ENCODE data around the gene SAMD3.

DNA sequence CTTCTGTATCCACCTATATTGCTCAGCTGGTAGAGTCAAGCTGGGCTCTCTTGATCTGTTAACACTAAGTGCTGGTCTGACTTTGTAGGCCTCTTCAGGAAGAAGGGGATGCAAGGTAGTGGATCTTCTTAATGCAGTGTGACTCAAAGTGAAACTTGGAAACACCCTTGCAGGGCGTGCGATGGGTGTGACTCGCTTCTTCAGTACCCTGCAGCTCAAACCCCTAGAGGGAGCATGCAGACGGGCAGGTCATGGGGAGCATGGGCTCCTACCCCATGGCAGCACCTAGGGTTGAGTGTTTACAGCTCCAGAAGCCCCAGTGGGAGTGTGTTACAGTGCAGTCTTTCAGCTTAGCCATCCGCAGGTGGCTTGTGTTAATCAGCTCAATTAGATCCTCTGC lies 757 bp upstream of the SAMD3 start:
- TF ChIP-seq POLR2A (IDR thresholded peaks at IDR 0.05; ENCODE audit: low read depth, low read length) (no peak), FOS (IDR thresholded peaks at IDR 0.05; ENCODE audit: borderline replicate concordance, insufficient read depth, low read length) (no peak), EZH2 (IDR thresholded peaks at IDR 0.05; ENCODE audit: borderline replicate concordance, low read depth, low read length, severe bottlenecking) (no peak), JUN (IDR thresholded peaks at IDR 0.05; ENCODE audit: borderline replicate concordance, insufficient read depth, insufficient read length, low read depth) (no peak), MYC (IDR thresholded peaks at IDR 0.05; ENCODE audit: low read depth, low read length) (no peak)
- TF ChIP-seq, protein P1, sequence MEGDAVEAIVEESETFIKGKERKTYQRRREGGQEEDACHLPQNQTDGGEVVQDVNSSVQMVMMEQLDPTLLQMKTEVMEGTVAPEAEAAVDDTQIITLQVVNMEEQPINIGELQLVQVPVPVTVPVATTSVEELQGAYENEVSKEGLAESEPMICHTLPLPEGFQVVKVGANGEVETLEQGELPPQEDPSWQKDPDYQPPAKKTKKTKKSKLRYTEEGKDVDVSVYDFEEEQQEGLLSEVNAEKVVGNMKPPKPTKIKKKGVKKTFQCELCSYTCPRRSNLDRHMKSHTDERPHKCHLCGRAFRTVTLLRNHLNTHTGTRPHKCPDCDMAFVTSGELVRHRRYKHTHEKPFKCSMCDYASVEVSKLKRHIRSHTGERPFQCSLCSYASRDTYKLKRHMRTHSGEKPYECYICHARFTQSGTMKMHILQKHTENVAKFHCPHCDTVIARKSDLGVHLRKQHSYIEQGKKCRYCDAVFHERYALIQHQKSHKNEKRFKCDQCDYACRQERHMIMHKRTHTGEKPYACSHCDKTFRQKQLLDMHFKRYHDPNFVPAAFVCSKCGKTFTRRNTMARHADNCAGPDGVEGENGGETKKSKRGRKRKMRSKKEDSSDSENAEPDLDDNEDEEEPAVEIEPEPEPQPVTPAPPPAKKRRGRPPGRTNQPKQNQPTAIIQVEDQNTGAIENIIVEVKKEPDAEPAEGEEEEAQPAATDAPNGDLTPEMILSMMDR (IDR thresholded peaks at IDR 0.05; ENCODE audit: extremely low read depth in 1 of 2, insufficient read depth in 1 of 2, low read depth in 1 of 2, low read length in 2 of 2): no peak
- TF ChIP-seq, protein P2, sequence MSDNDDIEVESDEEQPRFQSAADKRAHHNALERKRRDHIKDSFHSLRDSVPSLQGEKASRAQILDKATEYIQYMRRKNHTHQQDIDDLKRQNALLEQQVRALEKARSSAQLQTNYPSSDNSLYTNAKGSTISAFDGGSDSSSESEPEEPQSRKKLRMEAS (IDR thresholded peaks at IDR 0.05; ENCODE audit: insufficient read depth, insufficient read length): no peak

Data from endothelial cell of umbilical vein (primary cell).